Coronary artery (tissue), 2 donors: ENCODE results near the gene THRA.

Experiments
- DNase-seq: peaks from one replicate; pipeline ENCODE4 v3.0.0-alpha.2; 2017; ENCODE audit warnings: low spot score
- H3K27ac ChIP-seq, 2 donors: fragments of 200-600 bp; sonication (generic); one replicate each; pipeline ENCODE4 v1.5.1; 2016 to 2019
- H3K4me3 ChIP-seq: fragments of 200-600 bp; sonication (generic); 2 replicates; pipeline ENCODE4 v1.5.1; 2016; ENCODE audit warnings: mild to moderate bottlenecking, moderate library complexity
- TF ChIP-seq, protein P1 (sequence below): fragments of 200-600 bp; sonication (generic); IDR thresholded peaks from one replicate; pipeline ENCODE4 v1.5.1; 2019; ENCODE audit warnings: antibody characterized with exemption

THRA gene

DNA sequence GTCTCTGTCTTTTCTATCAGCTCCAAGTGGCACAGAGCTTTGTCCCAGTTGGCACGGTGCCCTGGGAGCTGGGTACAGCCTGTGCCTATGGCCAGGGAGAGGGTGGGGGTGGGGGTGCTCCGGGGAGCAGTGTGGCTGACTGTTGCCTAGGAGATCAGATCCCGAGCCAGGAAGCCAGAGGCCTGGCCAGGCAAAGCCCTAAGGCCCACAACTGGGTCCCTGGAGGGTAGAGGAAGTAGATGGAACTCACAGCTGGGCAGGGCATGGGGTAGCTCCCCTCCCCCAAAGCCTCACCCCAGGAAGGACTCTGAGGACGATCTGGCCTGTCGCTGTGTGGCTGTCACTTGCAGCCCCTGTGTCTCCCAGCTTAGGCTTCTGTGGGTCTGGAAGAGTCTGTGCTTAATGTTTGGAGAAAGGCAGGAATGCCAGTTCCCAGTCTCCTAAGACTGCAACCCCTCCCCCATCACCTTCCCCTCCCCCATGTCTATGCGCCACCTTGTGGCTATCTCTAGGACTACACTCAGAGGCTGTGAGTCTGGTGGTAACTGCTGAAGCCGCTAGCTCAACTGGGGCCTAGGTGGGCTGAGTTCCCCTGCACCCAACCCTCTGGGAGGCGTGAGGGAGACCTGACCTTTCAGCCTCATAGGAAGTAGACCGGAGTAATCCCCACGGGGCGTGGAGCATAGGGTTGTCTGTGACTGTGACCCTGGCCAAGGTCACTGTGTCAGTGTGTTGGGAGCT lies 12.6 kb downstream of the THRA start:
- DNase-seq: peak; percentile 97
- Histone ChIP-seq H3K27ac (peak overlapping the region; percentile 93 to 98), H3K4me3 (peak overlapping the region; percentile 62)
- TF ChIP-seq, protein P1, sequence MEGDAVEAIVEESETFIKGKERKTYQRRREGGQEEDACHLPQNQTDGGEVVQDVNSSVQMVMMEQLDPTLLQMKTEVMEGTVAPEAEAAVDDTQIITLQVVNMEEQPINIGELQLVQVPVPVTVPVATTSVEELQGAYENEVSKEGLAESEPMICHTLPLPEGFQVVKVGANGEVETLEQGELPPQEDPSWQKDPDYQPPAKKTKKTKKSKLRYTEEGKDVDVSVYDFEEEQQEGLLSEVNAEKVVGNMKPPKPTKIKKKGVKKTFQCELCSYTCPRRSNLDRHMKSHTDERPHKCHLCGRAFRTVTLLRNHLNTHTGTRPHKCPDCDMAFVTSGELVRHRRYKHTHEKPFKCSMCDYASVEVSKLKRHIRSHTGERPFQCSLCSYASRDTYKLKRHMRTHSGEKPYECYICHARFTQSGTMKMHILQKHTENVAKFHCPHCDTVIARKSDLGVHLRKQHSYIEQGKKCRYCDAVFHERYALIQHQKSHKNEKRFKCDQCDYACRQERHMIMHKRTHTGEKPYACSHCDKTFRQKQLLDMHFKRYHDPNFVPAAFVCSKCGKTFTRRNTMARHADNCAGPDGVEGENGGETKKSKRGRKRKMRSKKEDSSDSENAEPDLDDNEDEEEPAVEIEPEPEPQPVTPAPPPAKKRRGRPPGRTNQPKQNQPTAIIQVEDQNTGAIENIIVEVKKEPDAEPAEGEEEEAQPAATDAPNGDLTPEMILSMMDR: peak; percentile 86

DNA sequence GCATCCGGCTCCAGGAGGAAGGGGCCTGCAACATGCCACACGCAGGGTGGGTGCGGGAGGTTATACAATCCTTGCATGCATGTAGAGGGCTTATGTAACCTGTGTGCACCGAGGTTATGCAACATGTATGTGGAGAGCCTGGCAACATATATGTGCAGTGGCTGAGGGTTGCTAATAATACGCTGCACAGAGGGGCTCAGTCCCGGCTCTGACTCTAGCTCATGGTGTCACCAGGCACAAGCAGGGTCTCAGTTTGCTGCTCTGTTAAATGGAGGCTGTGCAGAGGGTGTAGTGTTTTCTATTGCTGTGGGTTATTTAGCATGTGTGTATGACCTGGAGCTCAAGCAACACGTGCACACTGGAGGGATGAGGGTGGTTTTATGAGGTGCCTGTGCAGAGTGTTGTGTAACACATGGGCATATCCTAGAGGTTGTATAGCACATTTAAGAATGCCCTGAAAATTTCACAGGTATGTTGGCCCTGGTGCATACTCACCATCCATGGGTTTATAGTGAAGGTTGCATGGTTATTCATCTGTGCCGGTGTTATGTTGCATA lies 13.3 kb downstream of the THRA start:
- TF ChIP-seq, protein P1: no peak
- Histone ChIP-seq H3K27ac (peak overlapping the region; percentile 93 to 98), H3K4me3 (peak overlapping the region; percentile 62)
- no peak for DNase-seq

DNA sequence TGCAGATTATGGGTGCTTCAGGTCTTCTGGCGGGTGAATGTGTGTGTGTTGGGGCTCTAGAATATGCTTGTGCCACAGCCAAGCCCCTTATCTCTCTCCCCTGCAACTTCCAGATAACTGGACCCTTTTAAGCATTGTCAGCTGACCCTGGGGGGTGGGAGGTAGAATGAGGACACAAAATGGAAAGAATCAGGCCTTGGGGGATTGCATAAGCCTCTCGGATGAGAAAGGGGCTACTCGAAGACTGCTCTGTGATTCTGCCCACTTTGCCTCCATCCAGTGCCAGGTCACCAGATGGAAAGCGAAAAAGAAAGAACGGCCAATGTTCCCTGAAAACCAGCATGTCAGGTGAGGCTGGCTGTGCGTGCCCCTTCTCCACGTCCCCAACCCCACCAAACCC lies 13.8 kb downstream of the THRA start:
- TF ChIP-seq, protein P1: no peak
- Histone ChIP-seq H3K4me3 (no peak overlapping the region), H3K27ac (peak overlapping the region; percentile 57 to 93)
- DNase-seq: no peak

DNA sequence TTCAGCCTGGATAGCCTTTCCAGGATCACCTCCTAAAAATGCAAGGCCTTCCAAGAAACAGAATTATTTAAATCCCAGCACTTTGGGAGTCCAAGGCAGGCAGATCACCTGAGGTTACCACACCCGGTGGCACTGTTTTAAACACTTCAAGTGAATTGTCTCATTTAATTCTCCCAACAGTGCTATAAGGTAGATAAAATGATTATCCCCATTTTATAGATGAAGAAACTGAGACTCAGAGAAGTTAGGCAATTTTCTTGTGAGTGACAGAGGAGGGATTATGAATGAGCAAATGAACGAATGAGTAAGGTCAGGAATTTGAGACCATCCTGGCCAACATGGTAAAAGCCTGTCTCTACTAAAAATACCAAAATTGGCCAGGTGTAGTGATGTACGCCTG lies 16.8 kb downstream of the THRA start:
- no peak overlapping the region for H3K4me3 ChIP-seq
- TF ChIP-seq, protein P1: no peak
- no peak for DNase-seq
- H3K27ac ChIP-seq: peak overlapping the region in 1 of 2 donors; percentile 3

DNA sequence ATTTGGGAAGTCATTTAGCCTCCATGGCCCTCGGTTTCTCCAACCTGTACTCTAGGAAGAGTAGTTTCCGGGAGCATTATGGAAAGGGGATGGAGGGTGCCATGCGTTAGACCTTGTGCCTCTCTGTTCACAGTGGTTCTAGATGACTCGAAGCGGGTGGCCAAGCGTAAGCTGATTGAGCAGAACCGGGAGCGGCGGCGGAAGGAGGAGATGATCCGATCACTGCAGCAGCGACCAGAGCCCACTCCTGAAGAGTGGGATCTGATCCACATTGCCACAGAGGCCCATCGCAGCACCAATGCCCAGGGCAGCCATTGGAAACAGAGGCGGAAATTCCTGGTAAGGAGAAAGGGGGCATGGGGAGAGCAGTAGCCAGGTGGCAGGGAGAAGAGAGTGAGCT lies 21.7 kb downstream of the THRA start:
- H3K27ac ChIP-seq: no peak overlapping the region
- DNase-seq: no peak
- H3K4me3 ChIP-seq: no peak overlapping the region
- TF ChIP-seq, protein P1: no peak

DNA sequence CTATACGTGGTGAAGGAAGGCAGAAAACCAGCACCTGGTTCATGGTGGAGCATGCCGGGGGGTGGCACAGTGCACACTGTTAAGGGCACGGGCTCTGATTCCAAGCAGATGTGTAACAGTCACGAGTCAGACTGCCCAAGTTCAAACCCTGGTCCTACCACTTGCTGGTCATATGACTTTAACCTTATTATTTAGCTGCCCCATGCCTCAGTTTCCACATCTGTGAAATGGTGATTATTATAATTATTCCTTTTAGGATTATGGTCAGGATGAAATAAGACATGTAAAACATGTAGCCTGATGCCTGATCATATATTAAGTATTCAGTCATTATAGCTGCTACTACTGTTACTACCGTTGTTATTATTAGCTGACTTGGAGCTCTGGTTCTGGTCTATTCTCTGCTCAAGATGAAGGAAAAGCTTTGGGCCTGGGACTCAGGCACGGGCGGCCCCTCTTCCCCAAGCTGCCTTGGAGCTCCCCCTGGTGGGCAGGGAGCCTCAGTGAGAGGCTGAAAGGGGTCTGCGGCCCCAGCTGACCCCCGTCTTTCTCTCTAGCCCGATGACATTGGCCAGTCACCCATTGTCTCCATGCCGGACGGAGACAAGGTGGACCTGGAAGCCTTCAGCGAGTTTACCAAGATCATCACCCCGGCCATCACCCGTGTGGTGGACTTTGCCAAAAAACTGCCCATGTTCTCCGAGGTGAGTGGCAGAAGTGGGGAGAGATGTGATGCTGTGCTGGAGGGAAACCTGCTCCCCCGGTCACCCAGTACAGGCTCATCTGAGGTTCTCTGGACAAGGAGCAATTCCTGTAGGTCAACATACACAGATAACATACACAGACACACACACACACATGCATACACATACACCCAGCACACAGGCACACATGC lies 23.6 kb downstream of the THRA start:
- Histone ChIP-seq H3K27ac (peak overlapping the region in 1 of 2 donors; percentile 51), H3K4me3 (no peak overlapping the region)
- no peak for DNase-seq
- TF ChIP-seq, protein P1: peak; percentile 90
